Vagina (tissue), 2 donors: ENCODE data around the gene MTMR2. TPM values are rescaled to one million over a fixed set of nuclear protein-coding genes. Genes with fewer than 3 reads are reported as not detected.
A peak's percentile ranks its signal among the peaks of the same experiment; 100 is the strongest.

Source experiments
- DNase-seq, 2 donors: peaks; one replicate each; pipeline ENCODE4 v3.0.0-alpha.2; 2017; ENCODE audit errors: extremely low spot score in 2 of 2
- H3K27ac ChIP-seq: fragments of 200-600 bp; sonication (generic); one replicate; pipeline ENCODE4 v1.5.1; 2019
- H3K27me3 ChIP-seq: fragments of 200-600 bp; sonication (generic); one replicate; pipeline ENCODE4 v1.5.1; 2019
- H3K36me3 ChIP-seq, 2 donors: fragments of 200-600 bp; sonication (generic); one replicate each; pipeline ENCODE4 v1.5.1; 2017 to 2019
- H3K4me1 ChIP-seq: fragments of 200-600 bp; sonication (generic); one replicate; pipeline ENCODE4 v1.5.1; 2019
- H3K4me3 ChIP-seq, 2 donors: fragments of 200-600 bp; sonication (generic); 1 replicate in 1 of 2; 2 replicates in 1 of 2; pipeline ENCODE4 v1.5.1; 2016 to 2019
- H3K9me3 ChIP-seq: fragments of 200-600 bp; sonication (generic); one replicate; pipeline ENCODE4 v1.5.1; 2019
- POLR2A ChIP-seq, 2 donors: fragments of 450-650 bp; IDR thresholded peaks; one replicate each; pipeline ENCODE4 v1.6.1; 2017; ENCODE audit warnings: antibody characterized with exemption in 2 of 2, mild to moderate bottlenecking in 2 of 2, moderate library complexity in 2 of 2
- POLR2AphosphoS5 ChIP-seq, 2 donors: sonication (generic); formaldehyde crosslinking; IDR thresholded peaks; one replicate each; pipeline ENCODE4 v1.9.0; 2017; ENCODE audit warnings: antibody characterized with exemption in 2 of 2, mild to moderate bottlenecking in 2 of 2, low read depth in 1 of 2; ENCODE audit not compliant: insufficient read depth in 1 of 2
- intact Hi-C: fragments of 100-400 bp; cut with DNase I; formaldehyde crosslinking; loops from one replicate; pipeline ENCODE4 v1.15.1; 2023
- total RNA-seq: library from RNA; depleted of rRNA; stranded (reverse); fragments of >200 nt; gene quantifications from one replicate; pipeline ENCODE4 v1.2.3, GENCODE V29; 2016
- TF ChIP-seq, protein P1 (sequence below), 3 experiments: fragments of 450-650 bp in 2 of 3; fragments of 200-600 bp in 1 of 3; sonication (generic) in 1 of 3; IDR thresholded peaks; one replicate each; pipeline ENCODE4 v1.5.1; 2017 to 2019; ENCODE audit warnings: antibody characterized with exemption in 3 of 3, mild to moderate bottlenecking in 2 of 3, moderate library complexity in 2 of 3

MTMR2 gene
- 18.2 TPM for total RNA-seq

DNA sequence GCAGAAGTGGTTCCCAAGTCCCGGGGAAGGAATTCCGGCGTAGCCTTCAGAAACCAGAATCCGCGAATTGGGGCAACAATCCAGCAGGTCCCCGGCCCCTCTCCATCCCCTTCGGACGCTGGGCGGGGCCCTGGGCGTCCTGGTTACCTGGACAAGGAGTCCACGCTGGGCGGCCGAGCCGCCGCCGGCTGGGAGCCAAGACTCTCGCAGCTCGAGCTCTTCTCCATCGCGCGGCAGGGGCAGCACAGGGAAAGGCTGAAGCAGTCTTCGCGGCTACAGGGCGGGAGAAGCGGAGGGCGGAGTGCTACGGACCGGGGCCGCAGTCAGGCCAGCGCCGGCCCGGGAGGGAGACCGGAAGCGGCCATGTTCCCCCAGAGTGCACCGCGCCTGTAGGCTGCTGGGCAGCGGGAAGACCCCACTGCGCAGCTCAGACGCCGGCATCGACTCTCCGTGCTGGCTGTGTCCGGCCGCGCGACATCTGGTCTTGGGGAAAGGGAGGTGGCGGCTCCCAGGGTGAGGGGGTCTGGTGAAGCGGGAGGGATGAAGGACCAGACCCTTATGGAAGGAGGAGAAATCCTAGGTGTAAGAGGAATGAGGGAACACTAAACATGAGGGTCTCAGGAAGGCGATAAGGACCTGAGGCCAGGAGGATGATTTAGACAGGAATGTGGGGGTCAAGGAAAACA is at the start of gene MTMR2:
Gene MTMR2, minus strand, starts transcription at position 380 of the 686 bp plus-strand sequence. Its CDS starts 153 bp downstream, at position 227.
- H3K27me3 ChIP-seq, result no peaks in the 10 kb centered on the region
- TF ChIP-seq, protein P1, sequence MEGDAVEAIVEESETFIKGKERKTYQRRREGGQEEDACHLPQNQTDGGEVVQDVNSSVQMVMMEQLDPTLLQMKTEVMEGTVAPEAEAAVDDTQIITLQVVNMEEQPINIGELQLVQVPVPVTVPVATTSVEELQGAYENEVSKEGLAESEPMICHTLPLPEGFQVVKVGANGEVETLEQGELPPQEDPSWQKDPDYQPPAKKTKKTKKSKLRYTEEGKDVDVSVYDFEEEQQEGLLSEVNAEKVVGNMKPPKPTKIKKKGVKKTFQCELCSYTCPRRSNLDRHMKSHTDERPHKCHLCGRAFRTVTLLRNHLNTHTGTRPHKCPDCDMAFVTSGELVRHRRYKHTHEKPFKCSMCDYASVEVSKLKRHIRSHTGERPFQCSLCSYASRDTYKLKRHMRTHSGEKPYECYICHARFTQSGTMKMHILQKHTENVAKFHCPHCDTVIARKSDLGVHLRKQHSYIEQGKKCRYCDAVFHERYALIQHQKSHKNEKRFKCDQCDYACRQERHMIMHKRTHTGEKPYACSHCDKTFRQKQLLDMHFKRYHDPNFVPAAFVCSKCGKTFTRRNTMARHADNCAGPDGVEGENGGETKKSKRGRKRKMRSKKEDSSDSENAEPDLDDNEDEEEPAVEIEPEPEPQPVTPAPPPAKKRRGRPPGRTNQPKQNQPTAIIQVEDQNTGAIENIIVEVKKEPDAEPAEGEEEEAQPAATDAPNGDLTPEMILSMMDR (IDR thresholded peaks at IDR 0.05), result no peak
- peak in 1 of 2 donors; percentile 36 for TF ChIP-seq POLR2A (IDR thresholded peaks at IDR 0.05)
- TF ChIP-seq POLR2AphosphoS5 (IDR thresholded peaks at IDR 0.05; ENCODE audit: insufficient read depth in 1 of 2, low read depth in 1 of 2), result peak; percentile 63 to 90
- H3K4me1 ChIP-seq, result peaks cover 31% of the 10 kb centered on the region
- peak within 1 kb of the TSS; percentile 94 for H3K27ac ChIP-seq
- intact Hi-C loops, result no loop called here
- peak within 1 kb of the TSS; percentile 88 to 94 for H3K4me3 ChIP-seq
- no peaks in the 10 kb centered on the region for H3K36me3 ChIP-seq
- no peaks in the 10 kb centered on the region for H3K9me3 ChIP-seq
- DNase-seq, result no peak

DNA sequence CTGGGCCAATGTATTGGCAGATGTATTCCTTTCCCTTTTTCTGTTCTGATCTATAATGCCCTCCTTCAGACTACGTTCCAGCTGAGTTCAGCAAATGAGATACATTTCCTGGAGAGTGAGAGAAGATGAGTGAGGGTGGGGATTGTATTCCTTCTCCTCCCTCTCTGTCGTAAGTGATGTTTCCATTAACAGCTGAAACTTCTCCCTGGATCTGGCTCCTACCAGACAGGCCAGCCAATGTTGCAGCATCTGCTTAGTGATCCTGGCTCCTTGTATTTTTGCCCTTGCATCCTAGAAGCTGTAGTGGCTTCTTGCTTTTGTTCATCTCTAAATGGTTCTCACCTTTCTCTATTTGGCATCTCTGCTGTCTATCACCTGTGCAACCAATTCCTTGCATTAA is 48.2 kb upstream of the MTMR2 start:
- Histone ChIP-seq H3K36me3 (no peaks in the 10 kb centered on the region), H3K27ac (no peak overlapping the region), H3K9me3 (no peaks in the 10 kb centered on the region), H3K4me3 (no peak overlapping the region), H3K4me1 (no peaks in the 10 kb centered on the region), H3K27me3 (no peaks in the 10 kb centered on the region)
- intact Hi-C loops, result no loop called here
- TF ChIP-seq, protein P1 (IDR thresholded peaks at IDR 0.05), result no peak
- no peak for TF ChIP-seq POLR2AphosphoS5 (IDR thresholded peaks at IDR 0.05; ENCODE audit: insufficient read depth in 1 of 2, low read depth in 1 of 2)
- DNase-seq, result no peak

DNA sequence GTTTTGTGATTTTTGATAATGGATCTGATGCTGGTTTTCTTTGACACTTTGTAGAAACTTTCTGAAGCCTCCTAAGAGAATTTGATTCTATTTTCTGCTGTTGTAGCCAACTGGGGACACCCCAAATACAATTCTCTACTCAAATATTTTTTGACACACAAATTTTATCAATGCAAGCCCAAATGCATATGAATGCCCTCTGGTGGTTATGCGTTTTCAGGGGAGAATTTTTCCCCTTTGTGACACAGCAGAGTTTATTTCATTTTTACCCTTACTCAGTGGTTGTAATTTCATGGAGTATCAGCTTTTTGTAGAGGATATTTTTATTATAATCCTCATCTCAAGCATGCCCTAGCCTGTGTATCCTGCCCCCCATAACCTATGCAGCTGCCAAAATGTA is 44.7 kb upstream of the MTMR2 start:
- Histone ChIP-seq H3K27me3 (no peaks in the 10 kb centered on the region), H3K9me3 (no peaks in the 10 kb centered on the region), H3K27ac (no peak overlapping the region), H3K4me3 (no peak overlapping the region), H3K36me3 (no peaks in the 10 kb centered on the region), H3K4me1 (no peaks in the 10 kb centered on the region)
- no peak for DNase-seq
- no peak for TF ChIP-seq POLR2A (IDR thresholded peaks at IDR 0.05)
- TF ChIP-seq, protein P1 (IDR thresholded peaks at IDR 0.05), result no peak
- no peak for TF ChIP-seq POLR2AphosphoS5 (IDR thresholded peaks at IDR 0.05; ENCODE audit: insufficient read depth in 1 of 2, low read depth in 1 of 2)
- intact Hi-C loops, result no loop called here

DNA sequence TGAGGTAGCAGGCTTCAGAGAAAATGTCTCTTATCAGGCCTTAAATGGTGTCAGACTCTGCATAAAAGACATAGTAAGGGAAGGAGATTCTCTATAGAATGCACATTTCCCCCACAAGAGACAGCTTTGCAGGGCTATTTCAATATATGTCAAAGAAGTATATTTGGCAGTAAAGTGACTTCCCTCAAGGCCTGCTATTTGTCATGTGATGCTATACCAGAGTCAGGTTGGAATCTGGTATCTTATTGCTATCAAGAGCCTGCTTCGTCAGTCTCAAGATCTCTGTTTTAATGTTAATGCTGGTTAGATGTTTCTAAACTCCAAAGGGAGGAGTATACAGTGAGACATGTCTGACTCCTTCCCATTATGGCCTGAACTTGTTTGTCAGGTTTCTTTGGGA is 40.4 kb upstream of the MTMR2 start:
- Histone ChIP-seq H3K9me3 (no peaks in the 10 kb centered on the region), H3K4me1 (no peaks in the 10 kb centered on the region), H3K4me3 (no peak overlapping the region), H3K27me3 (no peaks in the 10 kb centered on the region), H3K36me3 (no peaks in the 10 kb centered on the region), H3K27ac (no peak overlapping the region)
- DNase-seq, result no peak
- intact Hi-C loops, result no loop called here
- TF ChIP-seq, protein P1 (IDR thresholded peaks at IDR 0.05), result no peak
- TF ChIP-seq POLR2A (IDR thresholded peaks at IDR 0.05), result no peak
- no peak for TF ChIP-seq POLR2AphosphoS5 (IDR thresholded peaks at IDR 0.05; ENCODE audit: insufficient read depth in 1 of 2, low read depth in 1 of 2)

DNA sequence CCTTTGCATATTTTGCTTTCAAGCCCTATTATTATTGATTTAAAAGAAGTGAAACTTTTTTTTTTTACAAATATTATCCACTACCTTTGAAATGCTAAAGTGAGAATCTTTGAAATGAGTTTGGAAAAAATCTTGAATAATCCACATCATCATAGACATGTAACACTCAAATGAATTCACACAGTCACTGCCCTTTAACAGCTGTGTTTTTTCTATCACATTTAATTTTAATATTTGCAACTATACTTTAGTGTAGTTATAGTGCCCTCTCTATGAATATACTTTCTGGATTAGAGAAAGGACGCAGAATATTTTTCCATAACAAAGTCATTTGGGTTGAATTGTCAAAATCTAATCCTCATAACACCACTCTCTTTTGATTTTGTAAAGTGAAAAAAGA is 37.9 kb upstream of the MTMR2 start:
- Histone ChIP-seq H3K9me3 (no peaks in the 10 kb centered on the region), H3K27me3 (no peaks in the 10 kb centered on the region), H3K36me3 (no peaks in the 10 kb centered on the region), H3K27ac (no peak overlapping the region), H3K4me3 (no peak overlapping the region), H3K4me1 (no peaks in the 10 kb centered on the region)
- TF ChIP-seq, protein P1 (IDR thresholded peaks at IDR 0.05), result no peak
- intact Hi-C loops, result no loop called here
- no peak for DNase-seq
